Right forelimb (tissue), 1 donor: Measurements from ENCODE around the gene MAPK14.
"Not testable (repeated sequence)": the region's sequence is repeated elsewhere in the genome, so short reads cannot be mapped to it uniquely, and the experiment has no call there.

Experiments used
- DNase-seq: peaks from one replicate; pipeline ENCODE4 v3.0.0-alpha.2; 2018

MAPK14 gene

DNA sequence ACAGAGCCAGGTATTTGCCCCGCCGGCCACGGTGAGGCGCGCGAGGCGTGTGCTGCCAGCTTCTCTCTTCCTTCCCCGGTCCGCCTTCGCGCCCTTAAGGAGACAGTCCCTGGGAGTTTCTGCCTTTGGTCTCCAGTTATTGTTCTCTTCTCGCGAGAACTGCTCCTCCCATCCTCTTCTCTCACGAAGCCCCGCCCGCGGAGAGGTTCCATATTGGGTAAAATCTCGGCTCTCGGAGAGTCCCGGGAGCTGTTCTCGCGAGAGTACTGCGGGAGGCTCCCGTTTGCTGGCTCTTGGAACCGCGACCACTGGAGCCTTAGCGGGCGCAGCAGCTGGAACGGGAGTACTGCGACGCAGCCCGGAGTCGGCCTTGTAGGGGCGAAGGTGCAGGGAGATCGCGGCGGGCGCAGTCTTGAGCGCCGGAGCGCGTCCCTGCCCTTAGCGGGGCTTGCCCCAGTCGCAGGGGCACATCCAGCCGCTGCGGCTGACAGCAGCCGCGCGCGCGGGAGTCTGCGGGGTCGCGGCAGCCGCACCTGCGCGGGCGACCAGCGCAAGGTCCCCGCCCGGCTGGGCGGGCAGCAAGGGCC lies at the start of gene MAPK14:
Gene MAPK14 (plus strand): TSS at position 308 of the 587 bp plus-strand sequence. CDS start 350 bp downstream, outside the sequence.
- DNase-seq: peak; percentile 99

DNA sequence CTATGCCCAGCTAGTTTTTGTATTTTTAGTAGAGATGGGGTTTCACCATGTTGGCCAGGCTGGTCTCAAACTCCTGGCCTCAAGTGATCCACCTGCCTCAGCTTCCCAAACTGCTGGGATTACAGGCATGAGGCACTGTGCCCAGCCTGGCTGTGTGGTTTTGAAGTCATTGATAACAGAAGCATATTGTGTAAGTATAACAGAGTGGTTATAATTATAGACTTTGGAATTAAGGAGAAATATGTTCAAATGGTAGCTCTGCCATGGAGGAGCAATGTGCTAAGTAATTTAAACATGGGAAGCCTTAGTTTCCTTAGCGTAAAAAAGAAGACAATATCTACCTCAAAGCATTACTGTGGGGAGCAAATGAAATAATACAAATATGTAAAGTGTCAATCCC lies 47.5 kb upstream of the MAPK14 start:
- not testable (repeated sequence) for DNase-seq

DNA sequence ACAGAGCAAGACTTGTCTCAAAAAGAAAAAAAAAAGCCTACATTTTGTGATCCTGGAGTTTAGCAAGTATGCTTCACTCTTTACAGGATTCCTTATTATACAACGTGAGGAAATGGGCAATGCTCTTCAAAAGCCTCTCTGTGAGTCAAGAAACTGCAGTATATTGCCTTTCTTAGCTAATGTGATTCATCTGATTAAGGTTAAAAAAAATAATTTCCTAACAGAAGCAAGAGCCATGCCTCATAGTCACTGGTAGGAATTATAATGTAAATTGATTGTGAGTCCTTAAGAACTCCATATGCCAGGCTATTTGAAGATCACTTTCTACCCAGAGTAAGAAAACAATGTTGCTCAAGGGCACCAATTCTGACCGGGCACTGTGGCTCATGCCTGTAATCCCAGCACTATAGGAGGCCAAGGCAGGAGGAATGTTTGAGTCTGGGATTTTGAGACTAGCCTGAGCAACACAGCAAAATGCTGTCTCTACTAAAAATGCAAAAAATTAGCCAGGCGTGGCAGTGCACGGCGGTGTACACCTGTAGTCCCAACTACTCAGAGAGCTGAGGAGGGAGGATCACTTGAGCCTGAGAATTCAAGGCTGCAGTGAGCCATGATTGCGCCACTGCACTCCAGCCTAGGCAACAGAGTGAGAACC lies 46.5 kb upstream of the MAPK14 start:
- no peak for DNase-seq

DNA sequence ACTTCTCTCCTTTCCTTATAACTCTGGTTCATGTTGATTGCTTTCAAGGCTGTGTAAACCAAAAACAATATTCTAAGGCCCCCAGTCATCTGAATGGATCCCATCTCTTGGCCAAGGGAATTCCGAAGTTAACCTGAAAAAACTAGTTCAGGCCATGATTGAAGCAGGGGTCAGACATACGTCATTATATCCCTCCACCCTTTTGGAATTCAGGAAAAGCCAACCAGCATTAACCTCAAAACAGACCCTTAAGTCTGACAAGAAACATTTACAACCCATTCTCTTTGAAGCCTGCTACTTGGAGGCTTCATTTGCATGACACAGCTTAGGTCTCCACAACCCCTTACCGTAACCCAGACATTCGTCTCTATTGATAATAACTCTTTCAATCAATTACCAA lies 42.9 kb upstream of the MAPK14 start:
- no peak for DNase-seq

DNA sequence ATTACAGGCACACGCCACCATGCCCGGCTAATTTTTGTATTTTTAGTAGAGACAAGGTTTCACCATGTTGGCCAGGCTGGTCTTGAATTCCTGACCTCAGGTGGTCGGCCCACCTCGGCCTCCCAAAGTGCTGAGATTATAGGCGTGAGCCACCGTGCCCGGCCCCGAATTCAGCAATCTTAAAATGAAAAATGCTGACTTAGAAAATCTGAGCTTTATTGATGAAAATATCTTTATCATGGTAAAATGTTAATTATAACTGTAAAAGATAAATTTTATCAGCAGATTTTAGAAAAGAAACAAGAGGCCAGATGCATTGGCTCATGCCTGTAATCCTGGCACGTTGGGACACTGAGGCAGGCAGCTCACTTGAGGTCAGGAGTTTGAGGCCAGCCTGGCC lies 39.6 kb upstream of the MAPK14 start:
- DNase-seq: not testable (repeated sequence)

DNA sequence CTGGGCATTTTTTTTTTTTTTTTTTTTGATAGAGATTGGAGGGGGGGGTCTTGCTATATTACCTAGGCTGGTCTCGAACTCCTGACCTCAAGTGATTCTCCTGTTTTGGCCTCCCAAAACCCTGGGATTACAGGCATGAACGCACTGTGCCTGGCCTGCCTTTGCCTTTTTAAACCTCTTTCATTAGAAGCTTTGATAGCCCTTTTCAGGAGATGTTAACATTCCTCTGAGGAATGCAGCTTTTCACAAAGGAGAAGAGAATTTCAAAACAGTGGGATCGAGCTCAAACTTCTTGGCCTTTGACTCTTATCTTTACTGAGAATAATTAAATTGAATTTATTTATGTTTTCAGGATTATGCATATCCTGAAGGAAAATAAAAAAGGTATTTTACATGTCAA lies 34.5 kb upstream of the MAPK14 start:
- no peak for DNase-seq

DNA sequence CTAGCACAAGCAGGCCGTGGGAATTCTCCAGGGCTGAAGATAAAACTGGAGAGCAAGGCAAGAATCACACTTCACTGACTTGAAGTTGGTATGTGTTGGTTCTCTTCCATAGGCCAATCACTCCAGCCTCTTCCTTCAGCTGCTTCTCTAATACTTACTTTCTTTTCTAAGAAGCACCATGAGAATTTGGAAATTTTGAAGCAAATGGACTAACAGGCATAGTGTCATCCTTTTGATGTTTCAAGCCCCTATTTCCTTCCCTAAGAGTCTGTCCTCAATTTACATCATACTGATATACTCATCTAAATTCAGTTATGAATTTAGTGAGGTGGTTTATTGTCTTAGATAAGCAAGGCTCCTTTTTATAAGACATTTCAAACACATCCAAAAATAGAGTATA lies 27.2 kb upstream of the MAPK14 start:
- no peak for DNase-seq

DNA sequence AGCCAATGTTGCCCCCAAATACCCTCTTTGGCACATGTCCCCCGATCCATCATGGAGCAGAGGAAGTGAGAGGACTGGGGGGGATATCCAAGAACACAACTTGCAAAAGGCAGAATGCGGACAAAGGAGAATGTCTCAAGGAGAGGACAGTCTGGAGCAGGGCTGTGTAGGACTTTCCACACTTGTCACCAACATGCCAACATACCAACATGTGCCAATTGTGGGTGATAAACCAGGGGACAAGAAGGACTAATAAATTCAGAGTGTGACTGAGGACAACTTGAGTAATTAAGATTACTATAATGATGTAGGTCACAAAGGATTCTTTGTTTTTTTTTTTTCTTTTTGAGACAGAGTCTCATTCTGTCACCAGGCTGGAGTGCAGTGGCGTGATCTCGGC lies 11.9 kb upstream of the MAPK14 start:
- DNase-seq: no peak

DNA sequence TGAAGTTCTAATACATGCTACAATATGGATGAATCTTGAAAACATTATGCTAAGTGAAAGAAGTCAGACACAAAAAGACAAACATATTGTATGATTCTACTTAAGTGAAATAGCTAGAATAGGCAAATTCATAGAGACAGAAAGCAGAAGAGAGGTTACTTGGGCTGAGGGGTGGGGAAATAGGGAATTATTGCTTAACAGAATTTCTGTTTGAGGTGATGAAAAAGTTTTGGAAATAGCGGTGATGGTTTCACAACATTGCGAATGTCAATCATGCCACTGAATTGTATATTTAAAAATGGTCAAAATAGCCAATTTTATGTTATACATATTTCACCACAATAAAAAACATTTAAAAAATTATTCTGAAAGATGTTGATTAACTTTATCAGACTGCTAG lies 9.3 kb upstream of the MAPK14 start:
- DNase-seq: no peak

DNA sequence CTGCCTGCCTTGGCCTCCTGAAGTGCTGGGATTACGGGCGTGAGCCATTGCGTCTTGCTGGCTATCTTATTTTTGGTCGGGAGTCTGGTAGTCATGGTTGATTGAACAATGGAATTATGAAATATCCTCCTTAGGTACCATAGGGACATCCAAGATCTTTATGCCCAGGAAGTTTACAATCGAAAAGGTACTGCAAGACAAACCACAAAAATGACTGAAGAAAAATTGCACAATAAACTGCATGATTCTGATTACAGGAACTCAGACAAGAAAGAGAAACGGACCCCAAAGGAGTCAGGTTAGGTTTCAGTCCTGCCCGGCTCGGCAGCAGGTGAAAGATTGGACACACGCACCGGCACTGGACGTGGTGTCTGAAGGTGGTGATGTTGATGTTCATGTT lies 8.4 kb upstream of the MAPK14 start:
- no peak for DNase-seq

DNA sequence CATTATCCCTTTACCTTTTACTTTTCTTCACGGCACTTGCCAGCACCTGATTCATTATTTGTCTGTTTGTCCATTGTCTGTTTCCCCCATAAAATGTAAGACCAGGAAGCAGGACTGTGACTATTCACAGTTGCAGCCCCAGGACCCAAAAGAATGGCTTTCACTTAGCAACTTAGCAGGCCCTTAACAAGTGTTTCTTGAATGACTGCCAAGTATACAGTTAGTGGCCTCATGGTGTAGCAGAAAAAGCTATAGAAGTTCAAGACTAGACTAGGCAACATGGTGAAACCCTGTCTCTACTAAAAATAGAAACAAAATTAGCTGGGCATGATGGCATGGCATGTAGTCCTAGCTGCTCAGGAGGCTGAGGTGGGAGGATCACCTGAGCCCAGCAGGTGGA lies 7.5 kb upstream of the MAPK14 start:
- DNase-seq: no peak

DNA sequence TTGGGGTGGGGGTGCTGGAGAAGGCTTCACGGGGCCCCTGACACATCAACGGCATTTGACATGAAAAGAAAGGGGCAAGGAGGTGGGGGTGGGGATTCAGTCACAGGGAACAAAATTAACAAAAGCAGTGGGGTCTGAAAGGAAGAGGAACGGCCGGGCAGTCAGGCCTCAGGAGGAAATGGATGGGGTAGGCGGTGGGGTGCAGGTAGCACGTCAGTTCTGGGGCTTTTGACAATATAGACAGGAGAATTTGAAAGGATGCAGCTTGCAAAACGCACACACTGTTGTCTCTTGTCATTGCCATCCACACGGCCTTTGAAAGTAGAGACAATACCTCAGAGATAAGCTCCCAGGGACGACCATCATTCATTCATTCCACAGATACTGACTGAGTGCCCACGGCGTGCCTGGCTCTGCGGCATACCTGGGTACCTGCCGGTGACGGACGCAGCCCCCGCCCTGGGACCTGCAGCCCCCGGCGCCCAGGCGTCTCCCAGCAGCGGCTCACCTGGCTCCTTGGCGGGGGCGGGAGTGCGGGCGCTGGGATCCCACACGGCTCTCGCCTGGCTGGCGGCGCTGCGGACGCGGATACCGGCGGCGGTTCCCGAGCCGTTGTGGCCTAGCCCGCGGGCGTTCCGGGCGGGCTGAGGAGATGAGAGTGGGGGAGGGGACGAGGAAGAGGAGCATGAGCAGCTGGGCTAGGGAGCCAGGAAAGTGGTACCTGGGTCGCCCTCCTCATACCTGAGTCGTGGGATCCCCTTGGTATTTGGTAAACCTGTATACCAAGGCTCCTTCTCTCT lies 3.4 kb upstream of the MAPK14 start, which contains the start of gene SLC26A8:
Gene SLC26A8 (minus strand): TSS at position 646 of the 800 bp plus-strand sequence. CDS start 4,934 bp downstream, outside the sequence.
- no peak for DNase-seq

DNA sequence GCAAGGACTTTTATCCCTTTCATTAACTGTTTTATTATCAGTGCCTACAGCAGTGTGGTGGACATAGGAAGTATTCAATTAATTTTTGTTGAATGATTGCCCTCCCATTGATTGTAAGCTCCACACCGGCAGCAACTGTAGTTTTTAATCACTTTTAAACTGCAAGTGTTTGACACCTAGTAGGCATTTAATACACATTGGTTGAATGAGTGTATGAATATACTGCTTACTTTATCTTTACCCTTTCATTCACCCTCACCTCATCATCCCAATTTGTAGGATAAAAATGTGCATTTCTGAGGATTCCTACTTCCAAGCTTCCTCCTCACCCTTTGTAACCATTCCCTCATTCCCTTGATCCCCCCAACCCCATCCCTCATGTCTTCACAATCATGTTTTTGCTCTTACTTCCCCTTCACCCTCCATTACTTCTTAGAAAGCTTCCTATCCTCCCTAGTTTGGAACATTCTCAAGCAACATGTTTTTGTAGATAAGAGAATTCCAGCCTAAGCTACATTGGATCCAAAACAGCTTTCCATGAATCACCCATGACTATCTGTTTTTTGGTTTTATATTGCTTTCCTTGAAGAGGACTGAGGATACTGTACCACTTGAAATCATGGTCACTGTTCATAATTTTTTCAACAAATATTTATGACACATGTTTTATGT lies 2.2 kb upstream of the MAPK14 start:
- no peak for DNase-seq

DNA sequence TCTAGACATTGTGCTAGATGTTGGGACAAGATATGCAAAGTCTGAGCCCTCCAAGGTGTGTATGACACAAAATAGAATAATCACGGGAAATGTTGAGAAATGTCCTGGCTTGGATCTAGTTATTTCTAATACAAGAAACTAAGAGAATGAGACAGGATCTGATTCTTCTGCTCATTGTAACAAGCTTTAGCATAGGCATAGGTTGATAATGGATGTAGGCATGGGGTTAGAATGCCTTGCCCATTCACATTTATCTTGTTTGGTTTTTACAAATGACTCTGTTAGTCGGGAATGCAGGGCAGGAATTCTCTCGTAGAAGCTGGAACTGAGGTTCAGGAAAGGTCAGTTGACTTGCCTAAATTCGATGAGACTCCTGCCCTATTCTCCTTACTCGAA lies 1.7 kb upstream of the MAPK14 start:
- DNase-seq: no peak

DNA sequence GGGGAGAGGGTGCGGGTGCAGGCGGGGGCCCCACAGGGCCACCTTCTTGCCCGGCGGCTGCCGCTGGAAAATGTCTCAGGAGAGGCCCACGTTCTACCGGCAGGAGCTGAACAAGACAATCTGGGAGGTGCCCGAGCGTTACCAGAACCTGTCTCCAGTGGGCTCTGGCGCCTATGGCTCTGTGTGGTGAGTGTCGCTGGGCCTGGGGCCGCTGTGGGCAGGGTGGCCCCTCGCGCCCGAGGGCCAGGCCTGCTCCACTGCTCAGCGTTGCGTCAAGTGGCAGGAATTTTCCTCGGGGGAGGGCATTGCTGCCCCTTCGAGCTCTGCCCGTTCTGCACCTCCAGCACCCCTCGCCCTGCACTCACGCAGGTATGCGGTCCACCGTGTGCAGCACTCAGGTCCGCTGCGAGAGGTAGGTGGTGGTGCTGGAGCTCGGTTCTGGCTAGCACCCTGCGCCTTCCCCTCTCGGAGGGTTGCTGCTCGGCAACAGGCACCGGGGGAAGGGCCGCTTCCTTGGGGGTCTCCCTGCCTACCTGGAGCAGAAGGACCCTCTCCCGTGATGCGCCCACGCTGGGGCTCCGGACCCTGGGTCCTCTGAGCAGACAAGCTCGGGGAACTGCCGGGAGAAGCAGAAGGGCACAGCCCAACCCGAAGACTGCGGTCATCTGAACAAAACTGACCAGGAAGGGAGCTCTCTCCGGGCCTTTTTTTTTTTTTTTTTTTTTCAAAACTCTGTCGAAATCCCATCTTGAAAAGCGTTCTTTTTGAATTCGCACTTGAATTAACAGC lies 674 bp downstream of the MAPK14 start:
- peak; percentile 61 for DNase-seq

DNA sequence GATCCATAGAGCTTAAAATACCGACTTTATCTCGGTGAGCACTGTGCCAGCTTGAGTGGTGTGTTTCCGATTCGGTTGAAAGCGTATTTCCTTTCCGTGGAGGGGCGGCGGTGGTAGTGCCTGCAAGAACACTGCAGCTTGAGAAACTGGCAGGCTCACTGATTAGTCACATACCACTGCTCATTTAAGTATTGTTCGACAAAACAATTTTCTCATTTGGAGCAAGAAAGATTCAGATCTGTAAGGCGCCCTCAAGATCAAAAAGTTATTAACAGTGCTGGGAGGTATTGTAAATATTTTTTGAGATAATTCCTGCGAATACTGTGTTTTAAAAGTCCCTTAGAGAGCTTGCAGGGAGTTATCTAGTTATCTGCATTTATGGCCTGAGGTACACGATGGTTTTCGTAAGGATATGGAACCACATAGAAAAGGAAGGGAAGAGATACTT lies 1.3 kb downstream of the MAPK14 start:
- DNase-seq: no peak

DNA sequence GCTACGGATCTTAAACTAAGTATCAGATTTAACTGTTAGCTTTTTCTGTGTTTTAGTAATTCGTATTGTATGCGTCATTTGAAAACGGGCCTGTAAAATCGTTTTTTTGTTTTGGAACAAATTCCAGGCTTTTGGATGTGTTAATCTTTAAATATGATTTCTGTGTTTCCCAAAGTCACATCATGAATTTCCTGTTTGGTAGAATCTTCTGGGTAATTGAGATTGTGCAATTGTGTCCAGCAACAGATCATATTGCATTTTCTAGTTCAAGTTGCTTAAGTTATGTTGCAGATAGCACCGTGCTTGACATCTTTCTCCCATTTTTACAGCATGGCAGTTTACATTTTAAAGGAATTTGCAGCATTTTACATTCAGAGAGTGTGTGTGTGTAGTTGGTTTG lies 1.9 kb downstream of the MAPK14 start:
- DNase-seq: no peak

DNA sequence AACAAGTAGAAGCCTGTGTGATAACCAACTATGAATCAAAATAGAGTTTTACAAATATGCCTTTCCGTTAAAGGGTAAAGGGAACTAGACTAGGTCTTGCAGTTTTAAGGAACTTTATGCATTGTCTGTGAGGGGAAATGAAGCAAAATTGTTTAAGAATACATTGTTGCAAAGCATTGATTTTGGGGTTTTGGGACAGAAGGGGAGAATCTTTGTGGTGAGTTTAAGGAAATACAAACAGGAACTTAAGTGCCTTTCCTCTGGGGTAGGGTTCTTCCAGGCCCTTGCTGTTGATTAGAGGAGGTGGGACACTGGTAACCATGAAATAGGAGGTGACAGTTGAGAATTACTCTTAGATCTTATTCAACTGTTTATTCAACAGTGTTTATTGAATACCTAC lies 4.7 kb downstream of the MAPK14 start:
- no peak for DNase-seq

DNA sequence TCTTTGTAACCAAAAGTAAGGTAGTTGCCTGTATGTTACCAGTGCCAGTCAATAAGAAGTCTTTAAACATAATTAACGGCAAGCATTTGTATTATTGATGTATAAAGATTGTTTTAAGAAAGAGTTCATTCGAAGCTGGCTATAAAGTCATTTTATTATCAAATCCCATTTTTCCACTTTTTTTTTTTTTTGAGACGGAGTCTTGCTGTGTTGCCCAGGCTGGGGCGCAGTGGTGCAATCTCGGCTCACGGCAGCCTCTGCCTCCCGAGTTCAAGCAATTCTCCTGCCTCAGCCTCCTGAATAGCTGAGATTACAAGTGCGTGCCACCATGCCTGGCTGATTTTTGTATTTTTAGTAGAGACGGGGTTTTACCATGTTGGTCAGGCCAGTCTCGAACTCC lies 5.5 kb downstream of the MAPK14 start:
- DNase-seq: not testable (repeated sequence)

DNA sequence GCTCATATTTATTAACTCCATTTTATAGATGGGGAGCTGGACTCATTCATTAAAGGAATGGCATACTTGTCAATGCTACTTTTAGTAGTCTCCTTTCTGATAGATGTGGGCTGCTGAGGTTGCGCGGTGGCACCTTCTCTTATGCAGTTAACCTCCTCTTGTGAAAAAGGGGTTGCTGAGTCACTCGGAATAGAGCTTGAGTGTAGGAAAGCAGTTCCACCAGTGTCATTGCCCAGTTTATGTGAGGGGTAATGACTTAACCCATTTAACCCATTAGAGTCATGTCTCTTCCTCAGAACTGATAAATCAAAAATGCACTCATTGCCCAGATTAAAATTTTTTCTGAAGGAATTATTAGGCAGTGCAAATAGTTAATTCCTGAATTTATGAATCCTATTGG lies 6.3 kb downstream of the MAPK14 start:
- no peak for DNase-seq

DNA sequence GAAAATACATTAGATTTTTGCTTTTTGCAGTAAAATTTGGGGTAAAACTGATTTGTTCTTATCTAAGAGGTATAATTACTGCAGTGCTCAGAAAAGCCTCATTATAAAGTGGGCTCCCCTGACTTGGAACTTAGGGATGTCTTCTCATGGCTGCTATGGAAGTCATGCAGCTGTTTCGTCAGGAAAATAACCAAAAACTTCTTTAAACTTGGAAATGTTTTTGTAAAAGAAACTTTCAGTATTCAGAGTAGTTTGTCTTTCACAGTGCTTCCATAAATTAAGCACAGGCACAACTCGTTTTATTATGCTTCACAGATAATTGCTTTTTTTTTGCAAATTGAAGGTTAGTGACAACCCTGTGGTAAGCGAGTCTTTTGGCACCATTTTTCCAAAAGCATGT lies 6.8 kb downstream of the MAPK14 start:
- no peak for DNase-seq

DNA sequence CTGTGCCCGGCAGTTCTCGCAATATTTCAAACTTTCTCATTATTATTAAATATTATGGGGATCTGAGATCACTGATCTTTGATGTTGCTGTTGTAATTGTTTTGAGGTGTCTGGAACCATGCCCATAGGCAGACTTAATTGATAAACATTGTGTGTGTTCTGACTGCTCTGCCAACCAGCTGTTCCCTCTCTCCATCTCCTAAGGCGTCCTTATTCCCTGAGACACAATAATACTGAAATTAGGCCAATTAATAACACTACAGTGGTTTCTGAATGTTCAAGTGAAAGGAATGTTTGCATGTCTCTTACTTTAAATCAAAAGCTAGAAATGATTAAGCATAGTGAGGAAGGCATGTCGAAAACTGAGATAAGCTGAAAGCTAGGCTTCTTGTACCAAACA lies 7.6 kb downstream of the MAPK14 start:
- DNase-seq: no peak
